Calu3 (cell line): Measurements from ENCODE around the gene SCFD2. TPM values are rescaled to one million over a fixed set of nuclear protein-coding genes. Genes with fewer than 3 reads are reported as not detected.

Source experiments
- BruUV-seq: library from RNA; stranded (reverse); fragments of 400-500 nt; replicated peaks from 2 replicates; lab custom pipeline; 2021; lab: Mats Ljungman, UMichigan
- CTCF ChIA-PET: fragments of 300-600 bp; sonication (Branson Sonifier 250); formaldehyde crosslinking; loops from one replicate; lab custom pipeline; 2022; ENCODE audit warnings: antibody characterized with exemption; lab: Charles Lee
- DNase-seq: peaks from one replicate; pipeline ENCODE4 v3.0.0; 2022
- H3K27ac Mint-ChIP-seq: one replicate; pipeline ENCODE4 v1.8.0; 2022; ENCODE audit warnings: mixed read lengths; ENCODE audit not compliant: unreplicated experiment
- H3K27me3 Mint-ChIP-seq: one replicate; pipeline ENCODE4 v1.8.0; 2022; ENCODE audit warnings: mixed read lengths; ENCODE audit not compliant: unreplicated experiment
- H3K36me3 Mint-ChIP-seq: one replicate; pipeline ENCODE4 v1.8.0; 2022; ENCODE audit warnings: mild to moderate bottlenecking, moderate library complexity, mixed read lengths; ENCODE audit not compliant: insufficient read depth, unreplicated experiment
- H3K4me1 Mint-ChIP-seq: one replicate; pipeline ENCODE4 v1.8.0; 2022; ENCODE audit warnings: mild to moderate bottlenecking, low read depth, mixed read lengths; ENCODE audit not compliant: unreplicated experiment
- H3K4me3 Mint-ChIP-seq: one replicate; pipeline ENCODE4 v1.8.0; 2022; ENCODE audit warnings: mild to moderate bottlenecking, low read depth, moderate library complexity, mixed read lengths; ENCODE audit not compliant: unreplicated experiment
- H3K9me3 Mint-ChIP-seq: one replicate; pipeline ENCODE4 v1.8.0; 2022; ENCODE audit warnings: low read depth, mixed read lengths; ENCODE audit not compliant: unreplicated experiment
- intact Hi-C: fragments of 100-400 bp; cut with micrococcal nuclease; formaldehyde crosslinking; loops from one replicate; pipeline ENCODE4 v1.10.0; 2022; ENCODE audit not compliant: unreplicated experiment
- total RNA-seq: library from RNA; stranded (reverse); gene quantifications from 2 replicates; pipeline ENCODE4 v1.2.3, GENCODE V29; 2022
- TF ChIP-seq, protein P1 (sequence below): fragments of 200-600 bp; IDR thresholded peaks from one replicate; pipeline ENCODE4 v1.8.0; 2022; ENCODE audit warnings: antibody characterized with exemption; ENCODE audit not compliant: unreplicated experiment

SCFD2 gene
- total RNA-seq, 1 experiment from 2014 or later, result 16.7 TPM

DNA sequence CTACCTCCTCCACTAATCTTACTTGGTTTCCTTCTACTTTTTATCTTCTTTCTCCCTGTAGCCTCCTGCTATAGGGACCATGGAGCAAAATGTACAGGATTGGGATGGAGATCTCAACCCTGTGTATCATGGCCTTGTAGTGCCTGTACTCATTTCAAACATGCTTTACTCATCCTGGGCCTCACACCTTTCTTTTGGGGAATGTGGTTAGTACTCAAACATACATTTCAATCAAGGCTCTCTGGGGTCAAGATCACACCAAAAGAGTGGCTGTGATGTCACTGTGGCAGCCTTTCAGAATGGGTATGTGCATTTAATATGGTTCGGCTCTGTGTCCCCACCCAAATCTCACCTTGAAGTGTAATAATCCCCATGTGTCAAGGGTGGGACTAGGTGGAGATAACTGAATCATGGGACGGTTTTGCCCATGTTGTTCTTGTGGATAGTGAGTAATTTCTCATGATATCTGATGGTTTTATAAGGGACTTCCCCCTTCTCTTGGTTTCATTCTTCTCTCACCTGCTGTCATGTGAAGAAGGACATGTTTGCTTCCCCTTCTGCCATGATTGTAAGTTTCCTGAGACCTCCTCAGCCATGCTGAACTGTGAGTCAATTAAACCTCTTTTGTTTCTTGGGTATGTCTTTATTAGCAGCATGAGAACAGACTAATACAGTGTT is 298.6 kb downstream of the SCFD2 start:
- CTCF ChIA-PET, result no interaction called here
- H3K27me3 Mint-ChIP-seq, result no peaks in the 10 kb centered on the region
- peaks cover 2% of the 10 kb centered on the region for H3K9me3 Mint-ChIP-seq
- H3K27ac Mint-ChIP-seq, result no peak overlapping the region
- no peaks in the 10 kb centered on the region for H3K36me3 Mint-ChIP-seq
- TF ChIP-seq, protein P1, sequence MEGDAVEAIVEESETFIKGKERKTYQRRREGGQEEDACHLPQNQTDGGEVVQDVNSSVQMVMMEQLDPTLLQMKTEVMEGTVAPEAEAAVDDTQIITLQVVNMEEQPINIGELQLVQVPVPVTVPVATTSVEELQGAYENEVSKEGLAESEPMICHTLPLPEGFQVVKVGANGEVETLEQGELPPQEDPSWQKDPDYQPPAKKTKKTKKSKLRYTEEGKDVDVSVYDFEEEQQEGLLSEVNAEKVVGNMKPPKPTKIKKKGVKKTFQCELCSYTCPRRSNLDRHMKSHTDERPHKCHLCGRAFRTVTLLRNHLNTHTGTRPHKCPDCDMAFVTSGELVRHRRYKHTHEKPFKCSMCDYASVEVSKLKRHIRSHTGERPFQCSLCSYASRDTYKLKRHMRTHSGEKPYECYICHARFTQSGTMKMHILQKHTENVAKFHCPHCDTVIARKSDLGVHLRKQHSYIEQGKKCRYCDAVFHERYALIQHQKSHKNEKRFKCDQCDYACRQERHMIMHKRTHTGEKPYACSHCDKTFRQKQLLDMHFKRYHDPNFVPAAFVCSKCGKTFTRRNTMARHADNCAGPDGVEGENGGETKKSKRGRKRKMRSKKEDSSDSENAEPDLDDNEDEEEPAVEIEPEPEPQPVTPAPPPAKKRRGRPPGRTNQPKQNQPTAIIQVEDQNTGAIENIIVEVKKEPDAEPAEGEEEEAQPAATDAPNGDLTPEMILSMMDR, result no peak
- no peak overlapping the region for H3K4me3 Mint-ChIP-seq
- no peaks in the 10 kb centered on the region for H3K4me1 Mint-ChIP-seq
- intact Hi-C loops, result no loop called here
- DNase-seq, result no peak
- BruUV-seq, result no TSS peak

DNA sequence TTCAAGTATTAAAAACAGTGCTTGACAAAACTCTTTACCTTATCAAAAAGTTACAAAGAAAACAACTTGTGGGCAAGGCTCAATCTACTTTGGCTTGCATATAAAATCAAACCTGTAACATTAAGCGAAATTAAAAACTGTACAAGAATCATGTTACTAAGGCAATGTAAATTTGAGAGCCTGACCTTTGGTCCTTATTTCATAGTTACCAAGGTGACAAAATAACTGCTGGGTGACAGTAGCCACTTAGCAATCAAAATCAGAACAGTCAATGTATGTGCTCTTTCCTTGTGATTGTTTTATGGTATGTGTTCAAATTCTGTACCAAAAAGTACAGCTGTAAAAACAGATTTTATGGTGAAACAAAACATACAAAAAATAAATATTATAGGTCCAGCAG is 299.7 kb downstream of the SCFD2 start:
- no peaks in the 10 kb centered on the region for H3K27me3 Mint-ChIP-seq
- peaks cover 2% of the 10 kb centered on the region for H3K9me3 Mint-ChIP-seq
- H3K4me1 Mint-ChIP-seq, result no peaks in the 10 kb centered on the region
- H3K36me3 Mint-ChIP-seq, result no peaks in the 10 kb centered on the region
- no TSS peak for BruUV-seq
- H3K27ac Mint-ChIP-seq, result no peak overlapping the region
- CTCF ChIA-PET, result no interaction called here
- no peak overlapping the region for H3K4me3 Mint-ChIP-seq
- intact Hi-C loops, result no loop called here
- TF ChIP-seq, protein P1, result no peak
- DNase-seq, result no peak

DNA sequence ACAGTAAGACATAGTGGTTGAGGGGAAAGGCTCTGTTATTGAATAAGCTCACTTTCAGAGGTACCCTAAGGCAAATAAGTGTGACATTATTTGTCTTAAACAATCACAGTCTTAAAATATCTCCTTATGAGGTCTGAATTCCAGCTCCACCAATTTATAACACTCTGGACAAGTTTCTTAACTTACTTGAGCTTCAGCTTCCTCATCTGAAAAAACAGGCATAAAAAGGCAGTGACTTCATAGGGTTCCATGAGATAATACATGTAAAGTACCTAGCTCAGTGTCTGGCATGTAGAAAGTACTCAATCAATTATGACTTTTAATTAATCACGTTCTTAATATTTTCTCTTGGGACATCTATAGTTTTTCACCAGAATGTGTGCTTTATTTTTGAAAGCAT is 301.3 kb downstream of the SCFD2 start:
- BruUV-seq, result no TSS peak
- Mint-ChIP-seq H3K36me3 (no peaks in the 10 kb centered on the region), H3K9me3 (peaks cover 2% of the 10 kb centered on the region), H3K27ac (no peak overlapping the region), H3K4me3 (no peak overlapping the region), H3K4me1 (no peaks in the 10 kb centered on the region), H3K27me3 (no peaks in the 10 kb centered on the region)
- TF ChIP-seq, protein P1, result no peak
- CTCF ChIA-PET, result no interaction called here
- DNase-seq, result no peak
- intact Hi-C loops, result no loop called here

DNA sequence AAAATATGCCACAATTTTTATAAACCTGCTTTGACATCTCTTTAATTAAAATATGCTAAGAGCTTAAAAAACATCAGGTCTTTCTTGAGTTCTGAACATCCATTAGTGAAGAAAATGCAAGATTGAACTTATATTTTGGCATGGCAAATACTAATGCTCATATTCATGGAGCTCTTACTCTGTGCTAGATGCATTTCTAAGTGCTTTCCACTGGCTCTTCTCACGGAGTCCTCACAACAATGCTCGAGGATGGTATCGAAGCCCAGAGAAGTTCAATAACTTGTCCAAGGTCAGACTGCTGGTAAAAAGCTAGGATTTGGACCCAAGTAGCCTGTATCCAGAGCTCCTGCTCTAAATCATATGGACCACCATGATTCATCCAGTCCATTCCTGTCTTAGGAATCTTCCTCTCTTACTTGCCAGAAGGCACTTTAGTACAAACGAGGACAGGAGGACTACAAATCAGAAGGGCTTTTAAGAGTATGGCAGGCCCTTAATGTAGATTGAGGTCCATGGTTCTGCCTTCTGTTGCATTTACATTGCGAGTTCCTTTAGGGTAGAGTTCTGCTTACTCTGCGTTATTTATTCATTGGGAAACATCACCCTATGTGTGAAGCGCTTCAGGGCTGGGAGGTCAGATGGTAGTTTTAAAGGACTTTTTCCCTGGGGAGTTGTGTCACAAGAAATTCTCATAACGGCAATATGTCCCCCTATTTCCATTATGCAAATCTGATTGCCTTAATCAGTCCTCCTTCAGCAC is 304.6 kb downstream of the SCFD2 start:
- no peak for DNase-seq
- Mint-ChIP-seq H3K9me3 (no peaks in the 10 kb centered on the region), H3K27ac (no peak overlapping the region), H3K27me3 (no peaks in the 10 kb centered on the region), H3K4me3 (no peak overlapping the region), H3K36me3 (no peaks in the 10 kb centered on the region), H3K4me1 (no peaks in the 10 kb centered on the region)
- CTCF ChIA-PET, result no interaction called here
- TF ChIP-seq, protein P1, result no peak
- intact Hi-C loops, result no loop called here
- no TSS peak for BruUV-seq
